Measurements from ENCODE around the gene RHEBL1. TPM values are rescaled to one million over a fixed set of nuclear protein-coding genes. Genes with fewer than 3 reads are reported as not detected.
A peak's percentile ranks its signal among the peaks of the same experiment; 100 is the strongest.

RHEBL1 gene
- total and polyA plus RNA-seq, 7 donors, result 0.21 to 1.2 (median 0.77) TPM; not detected in 3

DNA sequence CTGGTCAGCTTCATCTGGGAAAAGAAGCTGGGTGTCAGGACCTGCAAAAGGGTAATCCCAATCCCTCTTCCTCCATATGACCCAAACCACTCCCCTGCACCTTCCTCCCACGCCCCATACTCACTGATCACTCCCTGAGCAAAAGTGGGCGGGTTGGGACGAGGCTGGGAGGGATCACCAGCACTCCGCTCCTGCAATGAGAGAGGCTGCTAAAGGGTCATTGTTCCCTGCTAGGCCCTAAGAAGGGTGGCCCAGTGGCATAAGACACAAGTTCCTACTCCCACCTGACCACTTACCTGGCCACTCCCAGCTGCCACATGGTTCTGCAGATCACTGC, 35.5 kb downstream of the RHEBL1 start:
- intact Hi-C loops (cut with DNase I), result no loop called here
- DNase-seq (no peak), ATAC-seq (no peak)
- TF ChIP-seq, protein P1, sequence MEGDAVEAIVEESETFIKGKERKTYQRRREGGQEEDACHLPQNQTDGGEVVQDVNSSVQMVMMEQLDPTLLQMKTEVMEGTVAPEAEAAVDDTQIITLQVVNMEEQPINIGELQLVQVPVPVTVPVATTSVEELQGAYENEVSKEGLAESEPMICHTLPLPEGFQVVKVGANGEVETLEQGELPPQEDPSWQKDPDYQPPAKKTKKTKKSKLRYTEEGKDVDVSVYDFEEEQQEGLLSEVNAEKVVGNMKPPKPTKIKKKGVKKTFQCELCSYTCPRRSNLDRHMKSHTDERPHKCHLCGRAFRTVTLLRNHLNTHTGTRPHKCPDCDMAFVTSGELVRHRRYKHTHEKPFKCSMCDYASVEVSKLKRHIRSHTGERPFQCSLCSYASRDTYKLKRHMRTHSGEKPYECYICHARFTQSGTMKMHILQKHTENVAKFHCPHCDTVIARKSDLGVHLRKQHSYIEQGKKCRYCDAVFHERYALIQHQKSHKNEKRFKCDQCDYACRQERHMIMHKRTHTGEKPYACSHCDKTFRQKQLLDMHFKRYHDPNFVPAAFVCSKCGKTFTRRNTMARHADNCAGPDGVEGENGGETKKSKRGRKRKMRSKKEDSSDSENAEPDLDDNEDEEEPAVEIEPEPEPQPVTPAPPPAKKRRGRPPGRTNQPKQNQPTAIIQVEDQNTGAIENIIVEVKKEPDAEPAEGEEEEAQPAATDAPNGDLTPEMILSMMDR (IDR thresholded peaks at IDR 0.05), result no peak
- H3K27ac ChIP-seq, result no peak overlapping the region
- no peaks in the 10 kb centered on the region for H3K4me1 ChIP-seq
- peaks cover 7 to 98% of the 10 kb centered on the region in 2 donors for H3K36me3 ChIP-seq (ENCODE audit: insufficient read depth in 1 of 2, low read depth in 1 of 2)
- no peak overlapping the region for H3K4me3 ChIP-seq
- H3K9me3 ChIP-seq, result no peaks in the 10 kb centered on the region
- WGBS, 3 donors, result 83 to 94% (median 89%) methylated on average over 4 of the region's 4 CpGs
- no peaks in the 10 kb centered on the region for H3K27me3 ChIP-seq (ENCODE audit: insufficient read depth in 3 of 3, low read length in 2 of 3)

DNA sequence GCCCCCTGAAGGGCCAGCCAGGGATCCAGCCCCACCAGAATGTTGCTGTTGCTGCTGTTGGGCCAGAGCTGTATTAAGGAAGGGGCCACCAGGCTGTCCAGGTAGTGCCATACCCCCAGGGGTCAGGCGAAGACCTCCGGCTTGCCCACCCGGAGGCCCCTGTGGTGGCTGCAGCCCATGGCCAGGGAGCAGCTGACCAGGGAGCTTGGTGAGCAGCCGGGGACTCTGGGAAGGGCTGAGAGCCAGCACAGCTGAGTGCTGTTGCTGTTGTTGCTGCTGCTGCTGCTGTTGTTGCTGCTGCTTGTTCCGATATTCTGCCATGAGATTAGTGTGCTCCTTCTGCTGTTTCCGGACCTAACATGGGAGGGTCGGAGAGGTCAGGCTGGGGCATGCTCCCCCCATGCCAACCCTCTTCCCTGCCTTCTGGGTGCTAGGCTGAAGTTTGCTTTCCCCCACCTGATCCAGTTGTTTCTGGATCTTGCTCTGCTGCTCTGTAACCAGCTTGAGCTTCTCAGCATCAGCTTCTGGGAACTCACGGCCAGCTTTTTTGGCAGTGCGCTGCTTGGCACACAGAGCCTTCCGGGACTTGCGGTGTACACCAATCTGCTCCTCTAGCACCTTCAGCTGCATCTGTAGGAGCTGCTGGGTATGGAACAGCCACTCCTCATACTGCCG, 36.0 kb downstream of the RHEBL1 start:
- ATAC-seq, result peak in 1 of 4 donors; percentile 18
- Histone ChIP-seq H3K27me3 (ENCODE audit: insufficient read depth in 3 of 3, low read length in 2 of 3) (no peaks in the 10 kb centered on the region), H3K4me1 (no peaks in the 10 kb centered on the region), H3K9me3 (no peaks in the 10 kb centered on the region), H3K27ac (no peak overlapping the region), H3K4me3 (no peak overlapping the region), H3K36me3 (ENCODE audit: insufficient read depth in 1 of 2, low read depth in 1 of 2) (peaks cover 5 to 98% of the 10 kb centered on the region in 2 donors)
- TF ChIP-seq, protein P1 (IDR thresholded peaks at IDR 0.05), result no peak
- peak in 1 of 2 donors; percentile 52 for DNase-seq
- WGBS, 3 donors, result 49 to 62% (median 58%) methylated on average over 12 of the region's 12 CpGs
- intact Hi-C loops (cut with DNase I), result no loop called here

DNA sequence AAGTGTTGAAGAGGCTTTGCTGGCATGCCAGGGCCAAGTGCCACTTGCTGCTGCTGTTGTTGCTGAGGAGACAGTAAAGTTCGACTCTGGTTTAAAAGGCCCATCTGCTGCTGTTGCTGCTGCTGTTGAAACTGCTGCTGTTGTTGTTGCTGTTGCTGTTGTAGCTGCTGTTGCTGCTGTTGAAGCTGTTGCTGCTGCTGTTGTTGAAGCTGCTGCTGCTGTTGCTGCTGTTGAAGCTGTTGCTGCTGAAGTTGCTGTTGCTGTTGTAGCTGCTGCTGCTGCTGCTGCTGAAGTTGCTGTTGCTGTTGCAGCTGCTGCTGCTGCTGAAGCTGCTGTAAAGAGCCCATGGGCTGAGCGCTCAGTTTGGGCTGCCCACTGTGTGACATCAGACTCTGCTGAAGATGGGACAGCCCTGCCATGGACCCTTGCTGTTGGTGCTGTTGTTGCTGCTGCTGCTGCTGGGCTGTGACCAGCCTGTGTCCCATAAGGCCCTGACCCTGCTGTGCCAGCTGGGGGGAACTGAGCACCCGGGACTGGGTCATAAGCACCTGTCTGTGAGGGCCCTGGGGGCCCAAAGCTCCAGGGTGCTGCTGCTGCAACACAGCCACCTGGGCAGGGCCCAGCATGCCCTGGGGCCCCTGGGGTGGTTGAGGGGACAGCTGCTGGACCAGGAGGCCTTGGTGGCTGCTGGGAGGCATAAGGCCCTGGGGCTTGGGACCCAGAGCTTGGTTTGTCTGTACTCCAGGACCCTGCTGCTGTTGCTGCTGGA, 36.9 kb downstream of the RHEBL1 start:
- intact Hi-C loops (cut with DNase I), result no loop called here
- 48 to 66% (median 52%) methylated on average over 3 of the region's 3 CpGs for WGBS, 3 donors
- peaks cover 8 to 98% of the 10 kb centered on the region in 2 donors for H3K36me3 ChIP-seq (ENCODE audit: insufficient read depth in 1 of 2, low read depth in 1 of 2)
- H3K4me3 ChIP-seq, result no peak overlapping the region
- no peaks in the 10 kb centered on the region for H3K9me3 ChIP-seq
- ATAC-seq (peak in 2 of 4 donors; percentile 6 to 11), DNase-seq (no peak)
- no peaks in the 10 kb centered on the region for H3K27me3 ChIP-seq (ENCODE audit: insufficient read depth in 3 of 3, low read length in 2 of 3)
- no peaks in the 10 kb centered on the region for H3K4me1 ChIP-seq
- no peak overlapping the region for H3K27ac ChIP-seq
- TF ChIP-seq, protein P1 (IDR thresholded peaks at IDR 0.05), result no peak

DNA sequence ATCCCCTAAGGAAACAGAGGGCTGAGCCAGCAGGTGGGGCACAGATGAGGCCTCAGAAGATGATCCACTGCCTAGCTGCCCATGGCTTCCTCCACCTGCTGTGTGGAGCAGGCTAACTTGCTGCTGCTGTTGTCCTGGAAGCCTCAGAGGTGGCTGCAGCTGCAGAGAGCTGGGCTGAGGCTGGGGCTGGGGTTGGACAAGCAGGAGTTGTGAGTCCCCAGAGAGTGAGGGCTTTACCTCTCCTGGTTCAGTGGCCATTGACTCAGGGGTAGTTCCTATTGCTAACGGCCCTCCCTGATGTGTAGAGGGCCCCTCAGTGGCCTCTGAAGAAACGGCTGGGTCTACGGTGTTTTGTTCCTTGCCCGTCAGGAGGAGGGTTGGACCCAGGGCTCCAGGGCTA, 37.5 kb downstream of the RHEBL1 start:
- H3K36me3 ChIP-seq (ENCODE audit: insufficient read depth in 1 of 2, low read depth in 1 of 2), result peaks cover 10 to 98% of the 10 kb centered on the region in 2 donors
- no peak for DNase-seq
- H3K27ac ChIP-seq, result no peak overlapping the region
- no peak overlapping the region for H3K4me3 ChIP-seq
- TF ChIP-seq, protein P1 (IDR thresholded peaks at IDR 0.05), result no peak
- 57 to 61% (median 58%) methylated on average over 4 of the region's 4 CpGs for WGBS, 3 donors
- no peaks in the 10 kb centered on the region for H3K27me3 ChIP-seq (ENCODE audit: insufficient read depth in 3 of 3, low read length in 2 of 3)
- no peak for ATAC-seq
- intact Hi-C loops (cut with DNase I), result no loop called here
- no peaks in the 10 kb centered on the region for H3K4me1 ChIP-seq
- no peaks in the 10 kb centered on the region for H3K9me3 ChIP-seq

Measured in psoas muscle (tissue), 8 donors.